Activated gamma-delta T cell treated with Interleukin-2 at 50 U/mL for 16 hours (primary cell): Measurements from ENCODE around the gene TMEM217.
"Not testable (repeated sequence)": the region's sequence is repeated elsewhere in the genome, so short reads cannot be mapped to it uniquely, and the experiment has no call there.

Experiments used
- DNase-seq: peaks from one replicate; pipeline ENCODE4 v3.0.0-alpha.2; 2020

Gene TMEM217

GRCh38 chr6:37257634-37258404 is at the start of gene TMEM217, which contains the start of gene TBC1D22B:
TSS of gene TMEM217 (minus strand) at chr6:37258144. CDS start at chr6:37219030, 39,114 bp downstream.
TSS of gene TBC1D22B (plus strand) at chr6:37257772. CDS start at chr6:37257918, 146 bp downstream.
- peak; percentile 94 for DNase-seq

DNA sequence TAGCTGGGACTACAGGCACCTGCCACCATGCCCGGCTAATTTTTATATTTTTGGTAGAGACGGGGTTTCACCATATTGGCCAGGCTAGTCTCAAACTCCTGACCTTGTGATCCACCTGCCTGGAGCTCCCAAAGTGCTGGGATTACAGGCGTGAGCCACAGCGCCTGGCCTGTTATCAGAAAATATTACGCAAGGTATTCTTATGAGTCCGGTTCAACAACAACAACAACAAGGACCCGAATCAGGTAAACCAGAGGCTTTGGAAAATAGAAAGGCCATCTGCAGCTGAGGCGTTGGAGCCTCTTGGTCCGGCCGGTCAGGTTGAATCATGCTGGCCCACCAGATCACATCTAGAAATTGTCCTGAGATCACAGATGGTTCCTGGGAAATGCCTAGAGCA is 49.5 kb upstream of the TMEM217 start:
- DNase-seq, result not testable (repeated sequence)

DNA sequence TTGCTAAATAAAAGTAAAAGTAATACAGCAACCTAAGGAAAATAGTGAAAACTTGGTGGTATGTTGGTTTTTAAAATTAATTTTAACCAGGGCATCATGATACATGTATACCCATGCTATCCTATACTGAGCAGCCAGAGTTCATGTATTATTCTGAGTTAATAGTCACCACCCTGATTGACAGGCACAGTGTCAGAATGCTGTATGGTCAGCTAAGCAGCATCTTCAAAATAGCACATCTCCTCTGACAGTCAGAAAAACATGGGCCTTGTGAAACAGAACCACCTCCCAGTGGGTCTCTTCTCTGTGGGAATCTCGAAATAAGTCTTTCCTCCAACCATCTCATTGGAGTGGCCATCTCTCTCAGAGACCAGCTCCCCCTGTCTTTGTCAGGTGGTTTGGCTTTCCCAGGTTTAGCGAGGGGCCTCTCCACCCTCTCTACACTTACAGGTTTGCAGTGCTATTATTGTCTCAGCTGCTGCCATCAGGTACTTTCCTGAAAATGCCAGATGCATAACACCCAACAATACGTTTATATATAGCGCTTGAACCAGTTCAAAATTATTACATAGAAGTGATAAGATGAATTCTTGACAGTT is 48.8 kb upstream of the TMEM217 start:
- DNase-seq, result no peak

- DNase-seq, result no peak
These were observed 48.0 kb upstream of the TMEM217 start for GRCh38 chr6:37305841-37306425.

GRCh38 chr6:37304766-37305165 is 46.8 kb upstream of the TMEM217 start:
- DNase-seq, result no peak

DNA sequence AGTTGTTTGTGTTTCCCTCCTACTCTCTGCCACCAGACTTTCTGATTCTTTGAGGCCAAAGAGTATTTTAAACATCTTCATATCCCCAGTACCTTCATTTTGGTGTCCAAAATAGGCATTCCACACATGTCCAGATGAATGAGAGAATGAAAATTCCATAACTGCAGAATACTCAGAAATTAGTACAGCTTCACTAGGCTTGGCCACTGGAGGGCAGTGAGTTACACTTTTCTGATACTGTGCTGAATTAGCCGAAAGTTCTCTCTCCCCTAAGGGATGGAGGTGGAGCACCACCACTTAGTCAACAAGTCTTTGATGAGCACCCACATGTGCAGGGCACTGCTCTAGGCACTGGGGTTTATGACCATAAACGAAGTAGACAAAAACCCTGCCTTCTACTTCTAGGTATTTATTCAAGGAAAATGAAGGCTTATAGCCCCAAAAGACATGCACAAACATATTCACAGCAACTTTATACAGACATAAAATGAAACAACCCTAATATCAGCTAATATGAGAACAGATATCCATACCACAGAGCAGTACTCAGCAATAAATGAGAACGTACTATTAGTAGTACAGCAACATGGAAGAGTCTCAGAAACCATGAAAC is 46.1 kb upstream of the TMEM217 start:
- no peak for DNase-seq

DNA sequence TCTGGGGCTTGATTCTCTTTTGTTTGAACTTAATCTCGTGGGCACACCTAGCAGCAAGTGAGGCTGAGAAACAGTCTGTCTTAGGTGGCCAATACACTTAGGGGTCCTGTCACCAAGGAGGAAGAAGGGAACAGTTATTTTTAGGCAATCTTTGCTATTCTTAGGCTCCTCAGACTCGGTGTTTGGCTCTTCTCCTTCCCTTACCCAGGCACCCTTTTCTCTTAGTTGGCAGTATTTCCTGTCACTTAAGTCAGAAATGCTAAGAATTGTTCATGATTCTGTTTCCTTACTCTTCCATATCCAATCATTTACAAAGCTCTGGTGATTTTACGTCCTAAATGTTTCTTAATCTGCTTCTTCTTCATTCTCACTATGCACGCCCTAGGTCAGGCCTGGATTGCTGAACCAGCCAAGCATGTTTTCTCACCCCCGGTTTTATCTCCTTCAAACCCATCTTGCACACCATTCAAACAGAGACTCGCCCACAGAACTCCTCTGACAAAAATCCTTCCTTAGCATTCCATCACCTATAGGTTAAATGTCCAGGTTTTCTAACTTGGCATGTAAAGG is 45.2 kb upstream of the TMEM217 start:
- no peak for DNase-seq

DNA sequence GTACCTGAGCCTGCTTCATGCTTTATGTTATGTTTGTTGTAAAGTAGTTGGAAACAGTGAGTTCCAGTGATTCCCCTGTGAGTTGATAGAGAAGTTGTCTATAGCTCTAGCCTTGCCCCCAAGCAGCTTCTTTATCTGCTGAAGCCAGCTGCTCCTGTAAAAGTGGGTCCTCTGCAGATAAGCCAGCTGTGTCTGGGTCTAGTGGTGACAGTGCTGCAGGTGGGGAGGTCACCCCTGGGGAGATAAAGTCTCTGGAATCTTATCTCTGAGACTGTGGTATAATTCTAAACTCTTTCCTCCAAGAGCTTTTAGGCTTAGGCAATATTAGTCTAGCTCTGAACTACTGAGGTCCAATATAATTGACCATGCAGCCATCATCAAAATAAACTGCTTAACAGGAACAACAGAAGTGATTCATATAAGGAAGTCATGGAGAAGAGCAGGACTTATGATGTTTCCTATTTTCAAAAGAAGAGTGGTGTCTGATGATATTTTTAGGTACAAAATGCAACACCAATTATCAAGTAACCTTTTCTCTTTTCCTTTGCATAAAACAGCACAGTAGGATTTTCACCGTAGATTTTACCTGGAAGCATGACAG is 44.2 kb upstream of the TMEM217 start:
- DNase-seq, result no peak

DNA sequence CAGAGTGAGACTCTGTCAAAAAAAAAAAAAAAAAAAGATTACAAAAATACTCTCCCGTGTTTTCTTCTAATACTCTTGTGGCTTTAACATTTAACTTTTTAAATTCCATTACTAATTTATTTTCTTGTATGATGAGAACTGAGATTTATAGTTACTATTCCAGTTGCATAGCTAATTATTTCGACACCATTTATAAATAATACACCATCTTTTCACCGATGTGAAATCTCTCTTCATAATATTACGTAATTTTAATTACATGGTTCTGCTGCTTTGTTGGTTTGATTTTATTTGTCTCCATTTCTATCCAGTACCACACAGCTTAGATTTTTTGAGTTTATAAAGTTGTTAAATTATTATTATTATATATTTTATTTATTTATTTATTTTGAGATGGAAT is 42.0 kb upstream of the TMEM217 start:
- DNase-seq, result no peak

DNA sequence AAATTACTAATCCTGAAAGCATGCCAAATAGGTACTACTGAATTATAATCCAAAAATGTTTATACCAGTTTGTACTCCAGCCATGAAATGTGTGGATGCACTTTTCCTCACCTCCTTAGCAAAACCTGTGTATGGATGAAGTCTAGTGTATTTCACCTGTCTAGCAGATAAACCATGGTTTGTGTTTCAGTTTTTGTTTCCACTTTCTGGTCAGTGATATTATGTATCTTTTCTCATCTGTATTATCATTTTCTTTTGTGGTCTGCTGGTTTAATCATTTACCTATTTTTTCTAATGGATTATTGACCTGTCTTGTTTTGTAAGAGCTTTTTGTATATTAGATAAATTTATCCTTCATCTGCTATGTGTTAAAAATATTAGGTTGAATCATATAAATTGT is 41.0 kb upstream of the TMEM217 start:
- DNase-seq, result no peak

- DNase-seq, result not testable (repeated sequence)
These were observed 39.7 kb upstream of the TMEM217 start for GRCh38 chr6:37297637-37298036.

GRCh38 chr6:37293426-37293825 is 35.5 kb upstream of the TMEM217 start:
- no peak for DNase-seq

DNA sequence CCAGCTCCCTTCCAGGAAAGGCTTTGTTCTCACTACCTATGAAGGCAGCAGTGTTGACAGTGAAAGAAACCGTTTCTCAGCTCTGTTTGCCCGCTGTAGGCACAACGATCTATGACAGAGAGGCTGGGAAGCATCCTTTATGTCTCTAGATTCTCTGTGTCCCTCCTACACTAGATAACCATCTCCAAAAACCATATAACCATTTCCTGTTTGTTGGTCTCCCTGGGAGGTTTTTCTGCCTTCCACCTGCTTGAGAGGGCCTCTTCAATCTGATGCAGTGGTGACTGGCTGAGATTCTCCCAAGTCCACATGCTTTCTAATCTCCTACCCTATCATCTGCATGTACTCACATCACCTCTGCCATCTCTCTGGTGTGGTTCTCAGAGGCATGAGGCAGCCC is 32.0 kb upstream of the TMEM217 start:
- no peak for DNase-seq

DNA sequence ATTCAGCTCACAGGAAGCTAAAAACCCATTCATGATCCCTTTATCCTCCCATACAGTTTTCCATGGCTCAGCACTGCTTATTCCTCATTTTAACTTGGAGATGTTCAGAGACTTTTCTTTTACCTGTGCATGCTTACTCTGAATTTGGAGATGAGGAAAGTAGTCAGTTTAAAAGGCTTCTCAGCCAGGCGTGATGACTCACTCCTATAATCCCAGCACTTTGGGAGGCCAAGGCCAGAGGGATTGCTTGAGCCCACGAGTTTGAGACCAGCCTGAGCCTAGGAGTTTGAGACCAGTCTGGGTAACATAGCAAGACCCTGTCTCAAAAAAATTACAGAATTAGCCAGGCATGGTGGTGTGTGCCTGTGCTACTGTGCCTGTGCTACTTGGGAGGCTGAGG is 30.3 kb upstream of the TMEM217 start:
- DNase-seq, result no peak

- DNase-seq, result no peak
These were observed 29.7 kb upstream of the TMEM217 start for GRCh38 chr6:37287519-37288157.

DNA sequence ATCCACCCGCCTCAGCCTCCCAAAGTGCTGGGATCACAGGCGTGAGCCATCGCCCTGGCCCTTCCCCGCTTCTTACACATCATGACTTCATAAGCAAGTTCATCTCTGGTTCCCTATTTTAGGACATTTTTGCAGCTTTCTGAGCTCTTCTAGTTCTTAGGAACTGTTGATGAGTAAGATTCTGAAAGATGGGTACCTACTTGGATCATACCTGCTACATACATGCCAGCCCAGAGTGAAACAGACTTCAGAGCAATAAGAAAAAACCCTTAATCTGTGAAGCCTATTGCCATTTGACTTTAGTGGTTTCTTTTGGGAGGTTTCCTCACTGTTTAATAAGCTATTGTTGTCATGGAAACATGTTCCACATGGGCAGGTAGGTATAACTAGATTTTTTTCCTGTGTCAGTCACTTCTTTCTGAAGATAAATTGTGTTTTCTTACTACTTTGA is 27.9 kb upstream of the TMEM217 start:
- DNase-seq, result no peak

- no peak for DNase-seq
These were observed 26.8 kb upstream of the TMEM217 start for GRCh38 chr6:37284781-37285180.

DNA sequence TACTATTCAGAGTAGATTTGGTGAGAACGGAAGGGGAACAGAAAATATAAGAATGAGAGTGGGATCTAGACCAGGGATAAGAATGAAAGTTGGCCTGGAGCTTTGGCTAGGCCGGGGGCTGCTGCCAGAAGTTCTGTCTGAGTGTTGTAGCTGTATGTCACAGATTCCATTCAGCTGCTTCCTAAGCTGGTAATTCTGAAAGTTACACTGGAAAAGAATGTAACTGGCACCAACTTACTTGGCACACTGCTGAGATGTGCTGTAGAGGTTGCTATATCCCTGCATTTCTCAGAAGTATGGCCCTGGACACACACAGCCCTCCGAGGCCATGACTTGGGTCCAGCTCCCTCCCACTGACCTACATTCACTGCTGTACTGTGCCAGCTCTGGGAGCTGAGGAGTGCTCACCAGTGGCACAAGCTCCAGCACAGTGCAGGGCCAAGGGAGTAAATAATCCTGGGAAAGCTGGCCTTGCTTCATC is 25.8 kb upstream of the TMEM217 start:
- no peak for DNase-seq

- no peak for DNase-seq
These were observed 25.3 kb upstream of the TMEM217 start for GRCh38 chr6:37283268-37283667.

DNA sequence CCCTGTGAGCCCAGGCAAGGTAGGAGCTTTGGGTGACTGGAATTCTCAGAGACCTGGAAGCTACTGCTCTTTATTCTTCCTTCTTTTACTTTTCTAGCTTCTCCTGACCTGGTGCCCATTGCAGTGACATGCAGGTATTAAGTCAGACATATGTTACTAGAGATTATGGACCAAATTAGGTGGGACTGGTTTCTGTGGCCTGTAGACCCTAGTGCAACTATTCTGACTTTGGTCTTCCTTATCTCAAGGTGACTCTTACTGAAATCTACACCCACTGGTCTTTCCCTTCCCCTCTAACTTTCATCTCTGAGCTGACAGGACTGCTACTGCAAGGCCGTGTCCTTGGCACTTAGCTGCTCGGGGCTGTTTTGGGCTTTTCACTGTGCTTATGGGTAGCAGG is 24.4 kb upstream of the TMEM217 start:
- DNase-seq, result no peak

- no peak for DNase-seq
These were observed 22.4 kb upstream of the TMEM217 start for GRCh38 chr6:37280162-37280887.
